GM19239 (cell line): ENCODE measurements around the gene LUC7L2.
"Not testable (repeated sequence)": the region's sequence is repeated elsewhere in the genome, so short reads cannot be mapped to it uniquely, and the experiment has no call there.

Experiments used
- DNase-seq: peaks from one replicate; pipeline ENCODE4 v3.0.0; 2011; ENCODE audit warnings: low spot score; ENCODE audit not compliant: insufficient read length
- FAIRE-seq: peaks from 2 replicates; lab custom pipeline; 2011; peaks lifted over from hg19 to GRCh38; lab: Jason Lieb, UNC

Gene LUC7L2

DNA sequence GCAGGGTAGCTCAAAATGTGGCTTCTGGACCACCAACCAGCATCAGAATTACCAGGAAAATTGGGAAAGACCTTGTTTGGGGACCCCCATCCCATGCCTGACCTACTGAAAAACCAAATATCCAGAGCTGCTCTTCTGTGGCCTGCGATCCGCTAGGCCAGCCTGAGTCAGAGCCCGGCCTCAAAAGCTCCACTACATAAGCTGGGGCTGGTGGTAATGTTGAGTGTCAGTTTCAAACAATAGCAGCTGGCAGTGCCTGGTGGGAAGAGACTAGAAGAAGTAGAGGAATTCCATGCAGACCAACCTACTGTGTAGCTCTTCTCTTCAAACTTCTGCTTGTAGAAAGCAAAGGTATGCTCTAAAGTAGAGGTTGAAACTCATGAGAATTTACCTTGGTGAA lies 71.8 kb downstream of the LUC7L2 start:
- DNase-seq, result no peak
- FAIRE-seq, result no peak

GRCh38 chr7:139436806-139437205 lies 77.1 kb downstream of the LUC7L2 start:
- FAIRE-seq, result no peak
- DNase-seq, result no peak

DNA sequence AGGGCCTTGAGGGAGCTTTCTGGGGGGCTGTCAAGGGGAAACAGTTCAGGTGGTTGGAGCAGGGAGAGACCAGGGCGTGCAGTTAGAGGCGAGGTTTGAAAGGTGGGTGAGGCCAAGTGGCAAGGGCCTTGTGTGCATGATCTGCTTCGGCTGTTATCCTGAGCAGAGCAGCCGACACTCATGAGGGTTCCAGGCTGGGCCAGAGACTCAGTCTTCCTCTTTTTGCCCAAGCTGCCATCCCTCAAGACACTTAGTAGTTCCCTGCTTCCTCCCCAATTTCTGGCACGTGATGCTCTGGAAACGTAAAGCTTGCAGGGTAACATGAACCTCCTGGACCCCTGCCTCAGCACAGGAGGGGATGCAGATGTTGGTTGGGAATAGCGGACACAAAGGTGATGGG lies 79.7 kb downstream of the LUC7L2 start:
- FAIRE-seq (no peak), DNase-seq (no peak)

GRCh38 chr7:139441961-139442360 lies 82.3 kb downstream of the LUC7L2 start:
- DNase-seq, result no peak
- FAIRE-seq, result no peak

GRCh38 chr7:139446051-139446890 lies 86.6 kb downstream of the LUC7L2 start:
- DNase-seq (no peak), FAIRE-seq (no peak)

- FAIRE-seq (no peak), DNase-seq (no peak)
Measured at GRCh38 chr7:139450851-139451250, 91.2 kb downstream of the LUC7L2 start.

DNA sequence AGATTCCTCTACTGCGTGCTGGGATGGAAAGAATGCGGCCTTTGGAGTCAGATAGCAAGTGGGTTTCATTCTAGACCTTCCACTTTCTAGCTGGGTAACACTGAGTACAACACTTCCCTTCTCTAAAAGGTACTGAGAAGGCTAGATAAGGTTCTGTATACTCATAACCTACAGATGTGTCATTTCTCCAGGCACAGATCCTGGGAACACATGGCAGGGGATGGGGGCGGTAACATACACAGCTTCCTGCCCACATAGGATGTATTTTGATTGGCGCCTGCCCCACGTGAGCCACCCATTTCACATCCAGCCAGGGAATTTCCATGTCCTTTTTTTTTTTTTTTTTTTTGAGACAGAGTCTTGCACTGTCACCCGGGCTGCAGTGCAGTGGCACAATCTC lies 91.9 kb downstream of the LUC7L2 start:
- DNase-seq (no peak), FAIRE-seq (no peak)

DNA sequence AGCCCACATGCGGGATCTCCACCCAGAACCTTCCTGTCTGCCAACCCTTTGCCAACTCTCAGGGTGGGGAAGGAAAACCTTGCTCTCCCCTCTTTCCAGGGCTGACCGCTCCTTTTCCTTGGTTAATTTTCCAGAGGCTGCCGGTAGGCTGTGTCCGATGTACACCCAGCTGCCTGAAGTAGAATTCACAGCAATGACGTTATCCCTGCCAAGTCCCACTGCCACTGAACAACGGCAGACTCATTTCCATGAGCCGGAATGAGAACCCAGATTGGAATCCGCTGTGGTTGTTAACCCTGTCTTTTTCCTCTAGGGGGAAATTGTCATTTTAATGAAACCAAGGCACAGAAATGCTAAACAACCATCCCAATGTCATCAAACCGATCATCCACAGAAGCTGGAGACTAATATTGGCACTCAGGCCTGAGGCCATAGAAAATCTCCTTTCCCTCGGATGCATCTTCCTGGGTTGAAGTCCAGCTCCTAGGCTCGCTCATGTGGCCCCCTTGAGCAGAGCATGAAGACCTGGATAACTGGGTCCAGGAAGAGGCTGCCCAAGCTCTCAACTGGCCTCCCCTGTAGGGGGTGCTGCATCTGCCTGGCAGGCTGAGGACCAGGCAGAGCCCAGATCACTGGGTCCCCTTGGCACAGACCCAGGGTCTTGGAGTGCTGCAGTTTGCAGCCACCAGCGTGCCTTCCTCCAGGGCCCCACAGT lies 93.4 kb downstream of the LUC7L2 start:
- FAIRE-seq, result no peak
- DNase-seq, result no peak

DNA sequence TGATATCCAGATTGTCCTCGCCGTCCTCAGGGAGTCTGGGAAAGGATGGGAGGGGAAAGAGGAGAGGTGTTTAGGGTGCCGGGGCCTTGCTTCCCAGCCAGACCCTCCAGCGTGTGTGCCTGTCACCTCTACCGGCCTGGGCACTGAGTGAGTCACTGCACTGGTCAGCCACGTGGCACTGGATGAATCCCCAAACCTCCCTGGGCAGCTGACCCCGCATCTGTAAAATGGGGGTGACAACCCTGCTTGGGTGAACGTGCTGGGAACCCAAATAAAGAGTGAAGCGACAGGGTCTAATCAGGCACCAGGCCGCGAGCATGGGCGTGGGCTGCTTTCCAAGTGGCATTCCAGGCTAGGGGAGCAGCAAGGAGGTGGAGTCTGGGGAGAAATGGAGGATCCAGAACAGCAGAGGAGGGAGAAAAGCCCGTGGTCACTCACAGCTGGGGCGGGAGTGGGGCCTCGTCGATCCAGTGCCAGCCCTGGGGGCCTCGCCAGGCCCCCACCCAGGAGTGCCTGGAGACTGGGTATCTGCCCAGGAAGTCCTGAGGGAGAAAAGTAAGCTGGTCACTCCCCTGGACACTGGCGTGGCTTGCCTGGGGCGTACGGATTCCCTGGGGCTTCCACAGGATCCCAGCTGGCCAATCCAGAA lies 94.1 kb downstream of the LUC7L2 start:
- DNase-seq (no peak), FAIRE-seq (no peak)

DNA sequence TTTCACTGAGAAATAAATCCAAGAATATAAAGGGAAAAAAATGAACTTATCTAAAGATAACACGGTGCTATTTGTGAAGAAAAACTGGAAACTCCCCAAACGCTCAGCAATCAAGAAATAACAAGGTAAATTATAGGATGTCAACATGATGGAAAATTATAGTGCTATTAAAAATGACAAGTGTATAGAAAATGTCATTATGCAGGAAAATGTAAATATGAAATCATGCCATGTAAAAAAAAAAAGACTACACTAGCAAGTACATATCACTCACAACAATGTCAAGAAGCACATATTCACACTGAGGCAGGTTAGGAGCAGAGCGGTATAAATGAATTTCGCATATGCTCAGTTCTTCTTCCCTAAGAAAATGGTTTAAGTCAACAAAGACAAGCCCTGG lies 96.1 kb downstream of the LUC7L2 start:
- FAIRE-seq, result no peak
- no peak for DNase-seq

DNA sequence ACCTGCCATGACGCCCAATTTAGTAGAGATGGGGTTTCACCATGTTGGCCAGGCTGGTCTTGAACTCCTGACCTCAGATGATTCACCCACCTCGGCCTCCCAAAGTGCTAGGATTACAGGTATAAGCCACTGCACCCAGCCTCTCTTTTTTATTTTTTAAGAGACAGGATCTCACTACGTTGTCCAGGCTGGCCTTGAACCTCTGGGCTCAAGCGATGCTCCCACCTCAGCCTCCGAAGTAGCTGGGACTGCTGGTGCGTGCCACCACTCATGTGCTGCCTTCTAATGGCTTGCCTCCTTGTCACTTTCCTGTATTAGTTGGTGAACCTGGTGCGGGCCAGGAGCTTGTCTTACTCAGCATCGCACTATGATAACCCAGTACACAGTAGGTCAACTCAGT lies 96.8 kb downstream of the LUC7L2 start:
- no peak for FAIRE-seq
- DNase-seq, result no peak

DNA sequence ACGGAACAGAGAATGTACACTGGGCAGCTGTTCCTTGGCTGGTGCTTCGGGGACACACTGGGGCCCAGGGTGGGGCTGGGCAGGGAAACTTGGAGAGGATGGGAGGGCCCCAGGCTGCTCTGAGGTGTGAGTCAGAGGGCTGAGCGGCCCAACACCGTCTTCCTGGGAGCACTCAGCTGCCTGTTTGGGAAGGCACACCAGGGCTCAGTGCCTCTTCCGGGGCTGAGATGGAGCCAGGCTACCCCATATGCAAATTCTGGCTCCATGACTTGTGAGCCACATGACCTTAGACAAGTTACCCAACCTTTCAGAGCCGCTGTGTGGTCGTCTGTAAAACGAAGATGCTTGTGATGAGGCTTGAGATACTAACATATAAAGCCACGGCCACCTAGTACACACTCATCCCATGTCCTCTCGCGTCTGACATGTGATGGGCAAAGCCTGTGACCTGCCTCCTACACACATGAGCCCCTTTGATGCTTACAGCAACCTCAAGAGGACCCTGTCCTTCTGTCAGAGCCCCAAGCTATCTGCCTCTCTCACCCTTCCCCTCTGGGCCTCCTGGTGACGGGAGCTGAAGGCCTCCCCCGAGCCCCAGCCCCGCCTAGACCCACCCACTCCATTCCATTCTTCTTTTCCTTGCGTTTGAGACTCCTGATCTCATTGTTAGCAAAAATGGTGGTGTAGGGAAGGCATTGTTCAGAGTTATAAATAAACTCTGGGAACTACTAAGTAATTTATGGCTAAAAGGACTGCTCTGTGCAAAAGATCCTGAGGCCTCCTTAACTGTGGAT lies 97.7 kb downstream of the LUC7L2 start:
- DNase-seq, result no peak
- no peak for FAIRE-seq

DNA sequence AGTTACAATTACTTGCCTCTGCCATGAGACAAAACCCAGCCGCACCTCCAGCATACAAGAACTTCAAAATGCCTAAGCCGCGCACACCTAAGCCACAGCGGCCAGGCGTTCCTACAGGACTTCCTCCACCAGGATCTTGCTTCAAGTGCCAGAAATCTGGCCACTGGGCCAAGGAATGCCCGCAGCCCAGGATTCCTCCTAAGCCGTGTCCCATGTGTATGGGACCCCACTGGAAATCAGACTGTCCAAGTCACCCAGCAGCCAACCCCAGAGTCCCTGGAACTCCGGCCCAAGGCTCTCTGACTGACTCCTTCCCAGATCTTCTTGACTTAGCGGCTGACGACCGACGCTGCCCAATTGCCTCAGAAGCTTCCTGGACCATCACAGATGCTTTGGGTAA lies 103.7 kb downstream of the LUC7L2 start:
- not testable (repeated sequence) for DNase-seq, FAIRE-seq

DNA sequence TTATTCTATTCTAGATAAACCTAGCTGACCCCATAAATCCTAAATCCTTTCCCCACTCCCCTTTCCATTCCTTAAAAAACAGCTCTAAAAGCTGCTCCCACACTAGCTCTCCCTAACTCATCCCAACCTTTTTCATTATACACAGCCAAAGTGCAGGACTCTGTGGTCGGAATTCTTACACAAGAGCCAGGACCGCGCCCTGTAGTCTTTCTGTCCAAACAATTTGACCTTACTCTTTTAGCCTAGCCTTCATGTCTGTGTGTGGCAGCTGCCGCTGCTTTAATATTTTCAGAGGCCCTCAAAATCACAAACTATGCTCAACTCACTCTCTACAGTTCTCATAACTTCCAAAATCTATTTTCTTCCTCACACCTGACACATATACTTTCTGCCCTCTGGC lies 104.8 kb downstream of the LUC7L2 start:
- not testable (repeated sequence) for FAIRE-seq

GRCh38 chr7:139465072-139465471 lies 105.4 kb downstream of the LUC7L2 start:
- not testable (repeated sequence) for FAIRE-seq, DNase-seq

More for the DNA sequence above, 104.8 kb downstream of the LUC7L2 start:
- not testable (repeated sequence) for DNase-seq

DNA sequence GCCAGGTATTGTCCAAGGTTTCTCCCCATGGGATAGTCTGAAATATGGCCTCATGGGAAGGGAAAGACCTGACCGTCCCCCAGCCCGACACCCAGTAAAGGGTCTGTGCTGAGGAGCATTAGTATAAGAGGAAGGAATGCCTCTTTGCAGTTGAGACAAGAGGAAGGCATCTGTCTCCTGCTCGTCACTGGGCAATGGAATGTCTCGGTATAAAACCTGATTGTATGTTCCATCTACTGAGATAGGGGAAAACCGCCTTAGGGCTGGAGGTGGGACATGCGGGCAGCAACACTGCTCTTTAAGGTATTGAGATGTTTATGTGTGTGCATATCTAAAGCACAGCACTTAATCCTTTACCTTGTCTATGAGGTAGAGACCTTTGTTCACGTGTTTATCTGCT lies 108.0 kb downstream of the LUC7L2 start:
- DNase-seq, FAIRE-seq: not testable (repeated sequence)

DNA sequence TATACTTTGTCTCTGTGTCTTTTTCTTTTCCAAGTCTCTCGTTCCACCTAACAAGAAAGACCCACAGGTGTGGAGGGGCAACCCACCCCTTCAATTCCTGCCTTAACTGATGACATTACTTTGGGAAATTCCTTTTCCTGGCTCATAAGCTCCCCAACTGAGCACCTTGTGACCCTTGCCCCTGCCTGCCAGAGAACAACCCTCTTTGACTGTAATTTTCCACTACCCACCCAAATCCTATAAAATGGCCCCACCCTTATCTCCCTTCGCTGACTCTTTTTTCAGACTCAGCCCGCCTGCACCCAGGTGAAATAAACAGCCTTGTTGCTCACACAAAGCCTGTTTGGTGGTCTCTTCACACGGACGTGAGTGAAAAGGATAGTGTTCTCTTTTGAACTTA lies 108.6 kb downstream of the LUC7L2 start:
- FAIRE-seq, DNase-seq: not testable (repeated sequence)

- DNase-seq, result no peak
- no peak for FAIRE-seq
Measured at GRCh38 chr7:139471740-139472353, 112.2 kb downstream of the LUC7L2 start.
